Measurements from ENCODE around the gene CEMIP. TPM values are rescaled to one million over a fixed set of nuclear protein-coding genes. Genes with fewer than 3 reads are reported as not detected.
"Not testable (repeated sequence)": the region's sequence is repeated elsewhere in the genome, so short reads cannot be mapped to it uniquely, and the experiment has no call there.

CEMIP gene
- total RNA-seq, 1 donor from 2014 or later = 0.83 TPM

GRCh38 chr15:80950291-80951078, 171.3 kb downstream of the CEMIP start:
- Mint-ChIP-seq H3K27ac (no peak overlapping the region), H3K4me3 (no peak overlapping the region), H3K27me3 (ENCODE audit: low read depth) (no peaks in the 10 kb centered on the region), H3K36me3 (peaks cover 28% of the 10 kb centered on the region), H3K9me3 (no peaks in the 10 kb centered on the region), H3K4me1 (peaks cover 24% of the 10 kb centered on the region)
- peak in 1 of 2 experiments; percentile 7 for DNase-seq (ENCODE audit: low spot score in 2 of 2, unreplicated experiment in 2 of 2)
- TF ChIP-seq CTCF (IDR thresholded peaks at IDR 0.05; ENCODE audit: unreplicated experiment) = no peak

GRCh38 chr15:80951941-80952340, 172.8 kb downstream of the CEMIP start:
- peaks cover 24% of the 10 kb centered on the region for H3K4me1 Mint-ChIP-seq
- H3K4me3 Mint-ChIP-seq = no peak overlapping the region
- peaks cover 19% of the 10 kb centered on the region for H3K36me3 Mint-ChIP-seq
- no peaks in the 10 kb centered on the region for H3K27me3 Mint-ChIP-seq (ENCODE audit: low read depth)
- no peak for TF ChIP-seq CTCF (IDR thresholded peaks at IDR 0.05; ENCODE audit: unreplicated experiment)
- DNase-seq (ENCODE audit: low spot score in 2 of 2, unreplicated experiment in 2 of 2) = no peak
- H3K9me3 Mint-ChIP-seq = no peaks in the 10 kb centered on the region
- no peak overlapping the region for H3K27ac Mint-ChIP-seq

- H3K4me3 Mint-ChIP-seq = no peak overlapping the region
- peaks cover 24% of the 10 kb centered on the region for H3K4me1 Mint-ChIP-seq
- peaks cover 16% of the 10 kb centered on the region for H3K36me3 Mint-ChIP-seq
- no peak overlapping the region for H3K27ac Mint-ChIP-seq
- no peak for DNase-seq (ENCODE audit: low spot score in 2 of 2, unreplicated experiment in 2 of 2)
- no peaks in the 10 kb centered on the region for H3K9me3 Mint-ChIP-seq
- no peaks in the 10 kb centered on the region for H3K27me3 Mint-ChIP-seq (ENCODE audit: low read depth)
- no peak for TF ChIP-seq CTCF (IDR thresholded peaks at IDR 0.05; ENCODE audit: unreplicated experiment)
Observed at GRCh38 chr15:80953001-80953952, 174.1 kb downstream of the CEMIP start.

- peaks cover 21% of the 10 kb centered on the region for H3K36me3 Mint-ChIP-seq
- H3K27ac Mint-ChIP-seq = no peak overlapping the region
- peaks cover 24% of the 10 kb centered on the region for H3K4me1 Mint-ChIP-seq
- TF ChIP-seq CTCF (IDR thresholded peaks at IDR 0.05; ENCODE audit: unreplicated experiment) = no peak
- H3K4me3 Mint-ChIP-seq = no peak overlapping the region
- no peaks in the 10 kb centered on the region for H3K27me3 Mint-ChIP-seq (ENCODE audit: low read depth)
- no peak for DNase-seq (ENCODE audit: low spot score in 2 of 2, unreplicated experiment in 2 of 2)
- H3K9me3 Mint-ChIP-seq = no peaks in the 10 kb centered on the region
Observed at GRCh38 chr15:80953953-80954778, 175.0 kb downstream of the CEMIP start.

- H3K4me1 Mint-ChIP-seq = peaks cover 24% of the 10 kb centered on the region
- not testable (repeated sequence) for H3K27me3 Mint-ChIP-seq (ENCODE audit: low read depth); DNase-seq (ENCODE audit: low spot score in 2 of 2, unreplicated experiment in 2 of 2); H3K9me3 Mint-ChIP-seq; H3K27ac Mint-ChIP-seq; H3K4me3 Mint-ChIP-seq
- peaks cover 25% of the 10 kb centered on the region for H3K36me3 Mint-ChIP-seq
Observed at GRCh38 chr15:80955571-80956452, 176.6 kb downstream of the CEMIP start.
